ENCODE measurements around the gene OCLN.

DNA sequence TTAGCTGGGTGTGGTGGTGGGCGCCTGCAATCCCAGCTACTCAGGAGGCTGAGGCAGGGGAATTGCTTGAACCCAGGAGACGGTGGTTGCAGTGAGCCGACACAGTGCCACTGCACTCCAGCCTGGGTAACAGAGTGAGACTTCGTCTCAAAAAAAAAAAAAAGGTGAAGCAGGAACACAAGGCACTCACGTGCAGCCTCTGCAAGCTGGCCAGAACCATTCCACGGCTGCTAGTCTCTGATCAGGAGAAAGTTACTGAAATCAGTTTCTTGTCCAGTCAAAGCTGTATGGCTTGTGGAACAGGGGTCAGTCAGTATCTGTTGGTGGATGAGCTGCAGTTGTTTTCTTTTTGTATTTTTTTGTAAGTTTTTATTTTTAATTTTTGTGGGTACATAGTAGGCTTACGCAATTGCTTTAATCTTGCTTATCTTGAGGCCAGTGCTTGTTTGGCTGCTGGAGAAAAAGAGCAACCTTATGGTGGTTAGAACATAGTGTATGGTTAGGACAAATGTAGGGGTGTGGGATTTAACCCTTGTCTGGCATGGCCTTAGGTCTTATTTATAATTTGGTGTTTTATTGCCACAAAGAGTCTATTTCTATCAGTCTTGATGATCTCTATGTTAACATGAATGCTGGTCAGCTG is 34.7 kb downstream of the OCLN start:
- TF ChIP-seq POLR2AphosphoS5 (IDR thresholded peaks at IDR 0.05) = no peak
- no peak for TF ChIP-seq CTCF (IDR thresholded peaks at IDR 0.05)
- no peak for TF ChIP-seq EP300 (IDR thresholded peaks at IDR 0.05)
